ENCODE data around the gene THSD7B. TPM values are rescaled to one million over a fixed set of nuclear protein-coding genes. Genes with fewer than 3 reads are reported as not detected.
A peak's percentile ranks its signal among the peaks of the same experiment; 100 is the strongest.
"Not testable (repeated sequence)": the region's sequence is repeated elsewhere in the genome, so short reads cannot be mapped to it uniquely, and the experiment has no call there.

The THSD7B gene
- total RNA-seq, 2 donors from 2014 or later: 0.95 to 12.7 TPM

GRCh38 chr2:136741471-136741870 is 23.9 kb upstream of the THSD7B start:
- Histone ChIP-seq H3K9me3 (no peaks in the 10 kb centered on the region), H3K36me3 (no peaks in the 10 kb centered on the region), H3K27ac (no peak overlapping the region), H3K4me1 (ENCODE audit: control insufficient read depth in 1 of 2, low read depth in 2 of 2) (peaks cover 0 to 9% of the 10 kb centered on the region in 2 donors), H3K4me3 (no peak overlapping the region), H3K27me3 (replicated peaks; ENCODE audit: insufficient read depth) (no peaks in the 10 kb centered on the region)
- DNase-seq (ENCODE audit: low spot score) (no peak), ATAC-seq (ENCODE audit: insufficient number of reproducible peaks, low FRiP score, low read depth) (no peak)
- no peak for TF ChIP-seq CTCF (IDR thresholded peaks at IDR 0.05)

GRCh38 chr2:136750065-136750464 is 15.3 kb upstream of the THSD7B start:
- Histone ChIP-seq H3K4me1 (ENCODE audit: control insufficient read depth in 1 of 2, low read depth in 2 of 2) (peaks cover 0 to 18% of the 10 kb centered on the region in 2 donors), H3K9me3 (no peaks in the 10 kb centered on the region), H3K27me3 (replicated peaks; ENCODE audit: insufficient read depth) (no peaks in the 10 kb centered on the region), H3K36me3 (no peaks in the 10 kb centered on the region), H3K4me3 (no peak overlapping the region), H3K27ac (peak overlapping the region in 1 of 2 donors; percentile 25)
- DNase-seq (ENCODE audit: low spot score) (no peak), ATAC-seq (ENCODE audit: insufficient number of reproducible peaks, low FRiP score, low read depth) (peak; percentile 63)
- TF ChIP-seq CTCF (IDR thresholded peaks at IDR 0.05): no peak

- Histone ChIP-seq H3K27ac (no peak overlapping the region), H3K4me1 (ENCODE audit: control insufficient read depth in 1 of 2, low read depth in 2 of 2) (peaks cover 0 to 18% of the 10 kb centered on the region in 2 donors), H3K27me3 (replicated peaks; ENCODE audit: insufficient read depth) (no peaks in the 10 kb centered on the region), H3K9me3 (no peaks in the 10 kb centered on the region), H3K4me3 (no peak overlapping the region), H3K36me3 (no peaks in the 10 kb centered on the region)
- TF ChIP-seq CTCF (IDR thresholded peaks at IDR 0.05): no peak
- no peak for ATAC-seq (ENCODE audit: insufficient number of reproducible peaks, low FRiP score, low read depth)
- no peak for DNase-seq (ENCODE audit: low spot score)
These were observed 13.9 kb upstream of the THSD7B start for GRCh38 chr2:136751406-136751805.

GRCh38 chr2:136758504-136758903 is 6.8 kb upstream of the THSD7B start:
- not testable (repeated sequence) for ATAC-seq (ENCODE audit: insufficient number of reproducible peaks, low FRiP score, low read depth); H3K4me1 ChIP-seq (ENCODE audit: control insufficient read depth in 1 of 2, low read depth in 2 of 2); H3K27ac ChIP-seq; H3K36me3 ChIP-seq; DNase-seq (ENCODE audit: low spot score); H3K4me3 ChIP-seq; H3K9me3 ChIP-seq; H3K27me3 ChIP-seq (replicated peaks; ENCODE audit: insufficient read depth)

GRCh38 chr2:136764452-136765255 is 691 bp upstream of the THSD7B start:
- H3K27ac ChIP-seq: no peak overlapping the region
- ATAC-seq (ENCODE audit: insufficient number of reproducible peaks, low FRiP score, low read depth) (no peak), DNase-seq (ENCODE audit: low spot score) (no peak)
- H3K4me1 ChIP-seq (ENCODE audit: control insufficient read depth in 1 of 2, low read depth in 2 of 2): peaks cover 5 to 31% of the 10 kb centered on the region in 2 donors
- H3K27me3 ChIP-seq (replicated peaks; ENCODE audit: insufficient read depth): no peaks in the 10 kb centered on the region
- TF ChIP-seq CTCF (IDR thresholded peaks at IDR 0.05): no peak
- no peaks in the 10 kb centered on the region for H3K36me3 ChIP-seq
- peak overlapping the region; percentile 82 for H3K4me3 ChIP-seq
- no peaks in the 10 kb centered on the region for H3K9me3 ChIP-seq

GRCh38 chr2:136766073-136766404 is 694 bp downstream of the THSD7B start:
- DNase-seq (ENCODE audit: low spot score): no peak
- Histone ChIP-seq H3K27ac (no peak overlapping the region), H3K4me1 (ENCODE audit: control insufficient read depth in 1 of 2, low read depth in 2 of 2) (peaks cover 5 to 31% of the 10 kb centered on the region in 2 donors), H3K9me3 (no peaks in the 10 kb centered on the region), H3K36me3 (no peaks in the 10 kb centered on the region), H3K27me3 (replicated peaks; ENCODE audit: insufficient read depth) (no peaks in the 10 kb centered on the region), H3K4me3 (peak overlapping the region; percentile 82)
- ATAC-seq (ENCODE audit: insufficient number of reproducible peaks, low FRiP score, low read depth): no peak
- no peak for TF ChIP-seq CTCF (IDR thresholded peaks at IDR 0.05)
